OCI-LY3 (cell line): ENCODE results near the gene PLCZ1.

Source experiments
- EZH2phosphoT487 ChIP-seq: fragments of 200-600 bp; shearing (Covaris generic); IDR thresholded peaks from 2 replicates; pipeline ENCODE4 v1.6.1; 2018; ENCODE audit warnings: antibody characterized with exemption, mixed run types, low read depth
- TF ChIP-seq, protein P1 (sequence below): fragments of 200-600, 300-600 bp; sonication (generic); IDR thresholded peaks from 2 replicates; pipeline ENCODE4 v1.5.1; 2014; ENCODE audit warnings: antibody characterized with exemption, low read length, low read depth

DNA sequence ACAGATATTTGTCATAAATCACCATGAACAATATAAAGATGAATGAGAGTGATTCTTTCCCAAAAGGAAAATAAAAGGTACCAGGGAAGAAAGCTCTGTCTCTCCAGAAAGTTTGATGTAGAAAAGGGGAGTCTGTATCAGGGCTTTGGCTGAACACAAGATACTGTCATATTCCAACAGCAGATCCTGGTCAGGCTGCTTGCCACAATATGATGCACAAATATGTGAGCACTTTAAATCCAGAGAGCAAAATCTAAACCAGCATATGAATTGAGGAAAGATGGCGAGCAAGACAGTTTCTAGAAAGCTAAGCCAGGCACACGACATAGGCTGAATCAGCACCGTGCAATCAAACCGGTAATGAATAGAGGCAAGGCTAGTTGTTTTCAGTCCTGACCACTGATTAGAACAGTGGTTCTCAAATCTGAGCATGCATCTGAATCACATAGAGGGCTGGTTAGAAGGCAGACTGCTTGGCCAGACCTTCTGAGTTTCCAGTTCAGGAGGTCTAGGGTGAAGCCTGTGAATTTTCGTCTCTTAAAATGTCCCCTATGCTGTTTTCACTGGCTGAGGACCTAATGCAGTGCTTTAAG, 60.7 kb downstream of the PLCZ1 start:
- TF ChIP-seq, protein P1, sequence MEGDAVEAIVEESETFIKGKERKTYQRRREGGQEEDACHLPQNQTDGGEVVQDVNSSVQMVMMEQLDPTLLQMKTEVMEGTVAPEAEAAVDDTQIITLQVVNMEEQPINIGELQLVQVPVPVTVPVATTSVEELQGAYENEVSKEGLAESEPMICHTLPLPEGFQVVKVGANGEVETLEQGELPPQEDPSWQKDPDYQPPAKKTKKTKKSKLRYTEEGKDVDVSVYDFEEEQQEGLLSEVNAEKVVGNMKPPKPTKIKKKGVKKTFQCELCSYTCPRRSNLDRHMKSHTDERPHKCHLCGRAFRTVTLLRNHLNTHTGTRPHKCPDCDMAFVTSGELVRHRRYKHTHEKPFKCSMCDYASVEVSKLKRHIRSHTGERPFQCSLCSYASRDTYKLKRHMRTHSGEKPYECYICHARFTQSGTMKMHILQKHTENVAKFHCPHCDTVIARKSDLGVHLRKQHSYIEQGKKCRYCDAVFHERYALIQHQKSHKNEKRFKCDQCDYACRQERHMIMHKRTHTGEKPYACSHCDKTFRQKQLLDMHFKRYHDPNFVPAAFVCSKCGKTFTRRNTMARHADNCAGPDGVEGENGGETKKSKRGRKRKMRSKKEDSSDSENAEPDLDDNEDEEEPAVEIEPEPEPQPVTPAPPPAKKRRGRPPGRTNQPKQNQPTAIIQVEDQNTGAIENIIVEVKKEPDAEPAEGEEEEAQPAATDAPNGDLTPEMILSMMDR = no peak
- TF ChIP-seq EZH2phosphoT487 = no peak
